Keratinocyte (primary cell): ENCODE measurements around the gene PLEKHG5.
"Not testable (repeated sequence)": the region's sequence is repeated elsewhere in the genome, so short reads cannot be mapped to it uniquely, and the experiment has no call there.

Experiments used
- CTCF ChIP-seq, 3 experiments: IDR thresholded peaks in 1 of 3; conservative IDR thresholded peaks in 1 of 3; optimal IDR thresholded peaks in 1 of 3; 2 replicates in 2 of 3; 3 replicates in 1 of 3; pipeline versions ENCODE3 to v1.5.1; 2011; ENCODE audit warnings: low read length in 3 of 3, mild to moderate bottlenecking in 3 of 3, moderate library complexity in 2 of 3, control low read depth in 1 of 3, inconsistent platforms in 1 of 3; ENCODE audit not compliant: insufficient read depth in 2 of 3; ENCODE audit errors: extremely low read depth in 1 of 3
- EZH2 ChIP-seq: IDR thresholded peaks from one replicate; pipeline ENCODE4 v1.6.1; 2012; ENCODE audit warnings: inconsistent platforms, mild to moderate bottlenecking, low read length, moderate library complexity

- not testable (repeated sequence) for TF ChIP-seq CTCF (optimal IDR thresholded peaks at IDR 0.05 in 1 of 3, IDR thresholded peaks at IDR 0.05 in 1 of 3, conservative IDR thresholded peaks at IDR 0.05 in 1 of 3; ENCODE audit: extremely low read depth in 1 of 3, insufficient read depth in 2 of 3, low read length in 3 of 3); EZH2
These were observed 55.2 kb downstream of the PLEKHG5 start for GRCh38 chr1:6436277-6436676.
